HEK293 (cell line): ENCODE results near the gene SMAD2.

Experiments
- CTCF ChIA-PET: fragments of 350-600 bp; formaldehyde crosslinking; extraction: SDS; loops from one replicate; lab custom pipeline; 2021; ENCODE audit warnings: antibody characterized with exemption; lab: Yijun Ruan, JAX
- POLR2A ChIA-PET: fragments of 300-600 bp; formaldehyde crosslinking; extraction: SDS; loops from one replicate; lab custom pipeline; 2020; ENCODE audit warnings: antibody characterized with exemption, inconsistent platforms; lab: Yijun Ruan, JAX
- H3K27ac ChIP-seq: fragments of 200-500 bp; sonication (Bioruptor generic); 2 replicates; pipeline ENCODE4 v1.5.1; 2014; ENCODE audit warnings: low read depth, low read length, control low read depth, inconsistent platforms; ENCODE audit errors: extremely low read depth
- H3K36me3 ChIP-seq, 2 experiments: fragments of 200-500 bp in 1 of 2; sonication (Bioruptor generic) in 1 of 2; 1 replicate in 1 of 2; 2 replicates in 1 of 2; pipeline ENCODE4 v1.5.1; 2014 to 2017; ENCODE audit warnings: inconsistent platforms in 2 of 2, low read length in 2 of 2; ENCODE audit not compliant: control insufficient read depth in 2 of 2, insufficient read depth in 1 of 2
- H3K4me1 ChIP-seq: fragments of 200-500 bp; sonication (Bioruptor generic); 2 replicates; pipeline ENCODE4 v1.5.1; 2014; ENCODE audit warnings: mild to moderate bottlenecking, low read length, inconsistent platforms; ENCODE audit not compliant: control insufficient read depth, insufficient read depth
- H3K4me3 ChIP-seq: 2 replicates; pipeline ENCODE4 v1.5.1; 2011; ENCODE audit warnings: low read depth, mild to moderate bottlenecking, control low read depth, low read length, moderate library complexity
- H3K9me3 ChIP-seq: fragments of 200-500 bp; sonication (Bioruptor generic); 2 replicates; pipeline ENCODE4 v1.5.1; 2014; ENCODE audit warnings: low read depth, low read length, inconsistent platforms; ENCODE audit not compliant: control insufficient read depth, insufficient read depth
- CTCF ChIP-seq: fragments of 450-650 bp; formaldehyde crosslinking; IDR thresholded peaks from 2 replicates; pipeline ENCODE4 v1.5.1; 2016; ENCODE audit warnings: missing biosample characterization, missing genetic modification characterization
- IKZF3 ChIP-seq: fragments of 450-650 bp; IDR thresholded peaks from 2 replicates; pipeline ENCODE4 v1.5.0; 2018; ENCODE audit warnings: missing biosample characterization, mild to moderate bottlenecking, missing genetic modification characterization, moderate library complexity
- SCRT1 ChIP-seq: fragments of 450-650 bp; formaldehyde crosslinking; IDR thresholded peaks from 2 replicates; pipeline ENCODE4 v1.5.1; 2016; ENCODE audit warnings: missing biosample characterization, missing genetic modification characterization, borderline replicate concordance
- SCRT2 ChIP-seq: fragments of 450-650 bp; formaldehyde crosslinking; IDR thresholded peaks from 2 replicates; pipeline ENCODE4 v1.5.1; 2016; ENCODE audit warnings: missing biosample characterization, missing genetic modification characterization
- SP2 ChIP-seq: fragments of 450-650 bp; formaldehyde crosslinking; IDR thresholded peaks from 2 replicates; pipeline ENCODE4 v1.5.1; 2016; ENCODE audit warnings: missing biosample characterization, missing genetic modification characterization
- TCF7L2 ChIP-seq: IDR thresholded peaks from 2 replicates; pipeline ENCODE4 v1.6.1; 2011; ENCODE audit warnings: low read depth, mild to moderate bottlenecking, inconsistent platforms, low read length, moderate library complexity, borderline replicate concordance
- ZBTB21 ChIP-seq: fragments of 450-650 bp; formaldehyde crosslinking; IDR thresholded peaks from 2 replicates; pipeline ENCODE4 v1.5.1; 2017; ENCODE audit warnings: missing biosample characterization, missing genetic modification characterization
- ZNF169 ChIP-seq: fragments of 450-650 bp; formaldehyde crosslinking; IDR thresholded peaks from 2 replicates; pipeline ENCODE4 v1.5.1; 2016; ENCODE audit warnings: missing biosample characterization, missing genetic modification characterization
- ZNF211 ChIP-seq: fragments of 450-650 bp; formaldehyde crosslinking; IDR thresholded peaks from 2 replicates; pipeline ENCODE4 v1.5.1; 2016; ENCODE audit warnings: low read depth, missing biosample characterization, missing genetic modification characterization
- ZNF292 ChIP-seq: fragments of 450-650 bp; formaldehyde crosslinking; IDR thresholded peaks from 2 replicates; pipeline ENCODE4 v1.5.1; 2016; ENCODE audit warnings: low read depth, missing biosample characterization, missing genetic modification characterization, borderline replicate concordance
- ZNF394 ChIP-seq: fragments of 450-650 bp; formaldehyde crosslinking; IDR thresholded peaks from 2 replicates; pipeline ENCODE4 v1.5.1; 2016; ENCODE audit warnings: missing biosample characterization, missing genetic modification characterization, mild to moderate bottlenecking, moderate library complexity, borderline replicate concordance
- ZNF433 ChIP-seq: fragments of 450-650 bp; formaldehyde crosslinking; IDR thresholded peaks from 2 replicates; pipeline ENCODE4 v1.5.1; 2016; ENCODE audit warnings: missing biosample characterization, missing genetic modification characterization, low read depth
- ZNF530 ChIP-seq: fragments of 450-650 bp; formaldehyde crosslinking; IDR thresholded peaks from 2 replicates; pipeline ENCODE4 v1.5.1; 2016; ENCODE audit warnings: low read depth, missing biosample characterization, missing genetic modification characterization
- ZNF549 ChIP-seq: fragments of 450-650 bp; IDR thresholded peaks from 2 replicates; pipeline ENCODE4 v1.5.1; 2018; ENCODE audit warnings: missing biosample characterization, missing genetic modification characterization, mild to moderate bottlenecking, inconsistent platforms, moderate library complexity
- ZNF555 ChIP-seq: fragments of 450-650 bp; formaldehyde crosslinking; conservative IDR thresholded peaks from 2 replicates; pipeline ENCODE4 v1.5.1; 2017; ENCODE audit warnings: missing biosample characterization, mild to moderate bottlenecking, missing genetic modification characterization, inconsistent platforms
- ZNF558 ChIP-seq: fragments of 450-650 bp; formaldehyde crosslinking; IDR thresholded peaks from 2 replicates; pipeline ENCODE4 v1.5.1; 2016; ENCODE audit warnings: missing biosample characterization, missing genetic modification characterization
- TF ChIP-seq, protein P1 (sequence below): fragments of 450-650 bp; formaldehyde crosslinking; IDR thresholded peaks from 2 replicates; pipeline ENCODE4 v1.5.1; 2016; ENCODE audit warnings: missing biosample characterization, missing genetic modification characterization
- TF ChIP-seq, protein P2 (sequence below): fragments of 450-650 bp; formaldehyde crosslinking; IDR thresholded peaks from 2 replicates; pipeline ENCODE4 v1.5.1; 2016; ENCODE audit warnings: missing biosample characterization, missing genetic modification characterization
- TF ChIP-seq, protein P3 (sequence below): fragments of 450-650 bp; formaldehyde crosslinking; IDR thresholded peaks from 2 replicates; pipeline ENCODE4 v1.5.1; 2016; ENCODE audit warnings: missing biosample characterization, missing genetic modification characterization, low read depth

SMAD2 gene

DNA sequence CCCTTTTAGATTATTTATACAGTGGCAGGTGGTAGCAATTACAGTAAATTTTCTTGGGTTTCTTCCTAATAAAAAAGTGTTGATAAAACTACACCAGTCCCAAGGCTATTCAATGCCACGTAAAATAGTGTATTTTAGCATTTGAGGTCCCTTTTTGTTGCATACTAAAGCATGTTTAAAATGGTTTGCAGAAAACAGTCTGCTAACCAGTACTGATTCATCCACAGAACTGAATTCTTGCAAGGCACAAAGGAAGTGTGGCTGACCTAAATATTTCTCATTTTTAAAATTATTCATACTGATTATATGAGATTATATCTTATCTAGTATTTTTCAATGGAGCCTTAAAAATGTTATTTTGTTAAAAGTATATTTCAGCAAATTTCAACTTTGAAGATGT, 98.1 kb downstream of the SMAD2 start:
- TF ChIP-seq ZNF169 (tag by site-specific recombination) (no peak), ZNF292 (no peak), IKZF3 (tag by site-specific recombination) (no peak), ZNF549 (tag by site-specific recombination) (no peak)
- TF ChIP-seq, protein P1, sequence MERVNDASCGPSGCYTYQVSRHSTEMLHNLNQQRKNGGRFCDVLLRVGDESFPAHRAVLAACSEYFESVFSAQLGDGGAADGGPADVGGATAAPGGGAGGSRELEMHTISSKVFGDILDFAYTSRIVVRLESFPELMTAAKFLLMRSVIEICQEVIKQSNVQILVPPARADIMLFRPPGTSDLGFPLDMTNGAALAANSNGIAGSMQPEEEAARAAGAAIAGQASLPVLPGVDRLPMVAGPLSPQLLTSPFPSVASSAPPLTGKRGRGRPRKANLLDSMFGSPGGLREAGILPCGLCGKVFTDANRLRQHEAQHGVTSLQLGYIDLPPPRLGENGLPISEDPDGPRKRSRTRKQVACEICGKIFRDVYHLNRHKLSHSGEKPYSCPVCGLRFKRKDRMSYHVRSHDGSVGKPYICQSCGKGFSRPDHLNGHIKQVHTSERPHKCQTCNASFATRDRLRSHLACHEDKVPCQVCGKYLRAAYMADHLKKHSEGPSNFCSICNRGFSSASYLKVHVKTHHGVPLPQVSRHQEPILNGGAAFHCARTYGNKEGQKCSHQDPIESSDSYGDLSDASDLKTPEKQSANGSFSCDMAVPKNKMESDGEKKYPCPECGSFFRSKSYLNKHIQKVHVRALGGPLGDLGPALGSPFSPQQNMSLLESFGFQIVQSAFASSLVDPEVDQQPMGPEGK (tag by site-specific recombination): no peak

GRCh38 chr18:47831351-47831750, 99.1 kb downstream of the SMAD2 start:
- Histone ChIP-seq H3K36me3 (peaks cover 0 to 14% of the 10 kb centered on the region in 2 experiments; a peak in 2 of 3 replicates), H3K4me1 (no peaks in the 10 kb centered on the region), H3K9me3 (no peaks in the 10 kb centered on the region), H3K27ac (no peak overlapping the region), H3K4me3 (no peak overlapping the region)
- POLR2A ChIA-PET: no interaction called here
- CTCF ChIA-PET: interaction anchor here (1.1 kb wide), 1 partner anchor 58 kb away, joined by 4 read pairs; no protein-coding TSS in a partner anchor
- TF ChIP-seq TCF7L2 (no peak), ZNF394 (tag by site-specific recombination) (no peak), ZNF555 (no peak)

More for the DNA sequence above, 98.1 kb downstream of the SMAD2 start:
- no peak overlapping the region for H3K27ac ChIP-seq
- no peak overlapping the region for H3K4me3 ChIP-seq
- H3K9me3 ChIP-seq: no peaks in the 10 kb centered on the region
- H3K4me1 ChIP-seq: no peaks in the 10 kb centered on the region
- POLR2A ChIA-PET: no interaction called here
- CTCF ChIA-PET: no interaction called here
- H3K36me3 ChIP-seq: peaks cover 3 to 12% of the 10 kb centered on the region in 2 experiments

DNA sequence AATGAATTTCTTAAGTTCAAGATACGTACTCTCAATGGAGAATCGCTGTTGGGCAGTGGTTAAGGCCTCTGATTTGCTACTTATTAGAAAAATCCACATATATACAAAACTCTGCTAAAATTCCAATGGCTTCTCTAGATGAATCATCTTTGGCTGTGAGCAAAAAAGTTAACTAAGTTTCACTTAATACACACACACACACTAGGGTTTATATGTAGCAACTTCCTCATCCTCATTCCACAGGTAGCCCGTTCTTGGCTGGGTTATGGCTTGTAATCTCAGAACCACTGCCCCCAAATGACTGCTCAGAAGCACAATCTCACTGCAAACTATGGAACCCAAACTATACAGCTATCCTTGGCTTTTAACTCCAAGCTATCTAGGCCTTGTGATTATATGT, 99.7 kb downstream of the SMAD2 start:
- no peaks in the 10 kb centered on the region for H3K4me1 ChIP-seq
- H3K27ac ChIP-seq: no peak overlapping the region
- H3K4me3 ChIP-seq: no peak overlapping the region
- ChIA-PET POLR2A (no interaction called here), CTCF (interaction anchor here (1.1 kb wide), 1 partner anchor 58 kb away, joined by 4 read pairs; no protein-coding TSS in a partner anchor)
- no peak for TF ChIP-seq ZNF433 (tag by site-specific recombination)
- no peak for TF ChIP-seq ZNF530 (tag by site-specific recombination)
- no peak for TF ChIP-seq ZNF211
- TF ChIP-seq SCRT2 (tag by site-specific recombination): 0 out of 2 replicates have a peak, but pooled peaks have one; percentile 15
- no peak for TF ChIP-seq ZNF558
- H3K9me3 ChIP-seq: no peaks in the 10 kb centered on the region
- H3K36me3 ChIP-seq: peaks cover 0 to 18% of the 10 kb centered on the region in 2 experiments; a peak in 2 of 3 replicates

DNA sequence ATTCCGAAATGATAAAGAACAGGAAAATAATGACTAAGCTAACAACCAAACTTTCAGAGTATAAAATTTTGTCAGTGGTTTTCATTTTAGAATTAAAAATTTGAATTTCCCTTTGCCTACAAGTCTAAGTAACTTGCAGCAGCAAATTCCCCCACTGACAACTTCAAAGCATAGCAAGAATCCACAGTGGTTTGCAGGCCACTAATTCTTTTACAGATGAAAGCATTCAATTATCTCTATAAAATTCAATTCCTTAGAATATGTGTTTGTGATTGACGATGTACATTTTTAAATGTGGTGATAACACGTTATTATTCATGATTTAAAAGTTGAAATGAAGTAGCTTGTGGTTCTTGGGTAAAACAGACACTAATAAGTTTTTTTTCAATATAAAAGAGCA, 100.6 kb downstream of the SMAD2 start:
- H3K27ac ChIP-seq: no peak overlapping the region
- H3K9me3 ChIP-seq: no peaks in the 10 kb centered on the region
- H3K4me3 ChIP-seq: no peak overlapping the region
- ChIA-PET CTCF (interaction anchor here (1.2 kb wide), 1 partner anchor 24 kb away, joined by 3 read pairs; no protein-coding TSS in a partner anchor), POLR2A (no interaction called here)
- H3K36me3 ChIP-seq: peaks cover 0 to 18% of the 10 kb centered on the region in 2 experiments; a peak in 2 of 3 replicates
- H3K4me1 ChIP-seq: no peaks in the 10 kb centered on the region
- TF ChIP-seq IKZF3 (tag by site-specific recombination) (no peak), TCF7L2 (no peak), CTCF (no peak), SP2 (no peak), ZBTB21 (tag by site-specific recombination) (no peak), SCRT1 (tag by site-specific recombination) (no peak)
- TF ChIP-seq, protein P2, sequence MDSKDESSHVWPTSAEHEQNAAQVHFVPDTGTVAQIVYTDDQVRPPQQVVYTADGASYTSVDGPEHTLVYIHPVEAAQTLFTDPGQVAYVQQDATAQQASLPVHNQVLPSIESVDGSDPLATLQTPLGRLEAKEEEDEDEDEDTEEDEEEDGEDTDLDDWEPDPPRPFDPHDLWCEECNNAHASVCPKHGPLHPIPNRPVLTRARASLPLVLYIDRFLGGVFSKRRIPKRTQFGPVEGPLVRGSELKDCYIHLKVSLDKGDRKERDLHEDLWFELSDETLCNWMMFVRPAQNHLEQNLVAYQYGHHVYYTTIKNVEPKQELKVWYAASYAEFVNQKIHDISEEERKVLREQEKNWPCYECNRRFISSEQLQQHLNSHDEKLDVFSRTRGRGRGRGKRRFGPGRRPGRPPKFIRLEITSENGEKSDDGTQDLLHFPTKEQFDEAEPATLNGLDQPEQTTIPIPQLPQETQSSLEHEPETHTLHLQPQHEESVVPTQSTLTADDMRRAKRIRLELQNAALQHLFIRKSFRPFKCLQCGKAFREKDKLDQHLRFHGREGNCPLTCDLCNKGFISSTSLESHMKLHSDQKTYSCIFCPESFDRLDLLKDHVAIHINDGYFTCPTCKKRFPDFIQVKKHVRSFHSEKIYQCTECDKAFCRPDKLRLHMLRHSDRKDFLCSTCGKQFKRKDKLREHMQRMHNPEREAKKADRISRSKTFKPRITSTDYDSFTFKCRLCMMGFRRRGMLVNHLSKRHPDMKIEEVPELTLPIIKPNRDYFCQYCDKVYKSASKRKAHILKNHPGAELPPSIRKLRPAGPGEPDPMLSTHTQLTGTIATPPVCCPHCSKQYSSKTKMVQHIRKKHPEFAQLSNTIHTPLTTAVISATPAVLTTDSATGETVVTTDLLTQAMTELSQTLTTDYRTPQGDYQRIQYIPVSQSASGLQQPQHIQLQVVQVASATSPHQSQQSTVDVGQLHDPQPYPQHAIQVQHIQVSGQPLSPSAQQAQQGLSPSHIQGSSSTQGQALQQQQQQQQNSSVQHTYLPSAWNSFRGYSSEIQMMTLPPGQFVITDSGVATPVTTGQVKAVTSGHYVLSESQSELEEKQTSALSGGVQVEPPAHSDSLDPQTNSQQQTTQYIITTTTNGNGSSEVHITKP (tag by site-specific recombination): no peak
- TF ChIP-seq, protein P3, sequence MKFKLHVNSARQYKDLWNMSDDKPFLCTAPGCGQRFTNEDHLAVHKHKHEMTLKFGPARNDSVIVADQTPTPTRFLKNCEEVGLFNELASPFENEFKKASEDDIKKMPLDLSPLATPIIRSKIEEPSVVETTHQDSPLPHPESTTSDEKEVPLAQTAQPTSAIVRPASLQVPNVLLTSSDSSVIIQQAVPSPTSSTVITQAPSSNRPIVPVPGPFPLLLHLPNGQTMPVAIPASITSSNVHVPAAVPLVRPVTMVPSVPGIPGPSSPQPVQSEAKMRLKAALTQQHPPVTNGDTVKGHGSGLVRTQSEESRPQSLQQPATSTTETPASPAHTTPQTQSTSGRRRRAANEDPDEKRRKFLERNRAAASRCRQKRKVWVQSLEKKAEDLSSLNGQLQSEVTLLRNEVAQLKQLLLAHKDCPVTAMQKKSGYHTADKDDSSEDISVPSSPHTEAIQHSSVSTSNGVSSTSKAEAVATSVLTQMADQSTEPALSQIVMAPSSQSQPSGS (tag by site-specific recombination): no peak
